ENCODE results near the gene TTLL11.
"Not testable (repeated sequence)": the region's sequence is repeated elsewhere in the genome, so short reads cannot be mapped to it uniquely, and the experiment has no call there.

TTLL11 gene

DNA sequence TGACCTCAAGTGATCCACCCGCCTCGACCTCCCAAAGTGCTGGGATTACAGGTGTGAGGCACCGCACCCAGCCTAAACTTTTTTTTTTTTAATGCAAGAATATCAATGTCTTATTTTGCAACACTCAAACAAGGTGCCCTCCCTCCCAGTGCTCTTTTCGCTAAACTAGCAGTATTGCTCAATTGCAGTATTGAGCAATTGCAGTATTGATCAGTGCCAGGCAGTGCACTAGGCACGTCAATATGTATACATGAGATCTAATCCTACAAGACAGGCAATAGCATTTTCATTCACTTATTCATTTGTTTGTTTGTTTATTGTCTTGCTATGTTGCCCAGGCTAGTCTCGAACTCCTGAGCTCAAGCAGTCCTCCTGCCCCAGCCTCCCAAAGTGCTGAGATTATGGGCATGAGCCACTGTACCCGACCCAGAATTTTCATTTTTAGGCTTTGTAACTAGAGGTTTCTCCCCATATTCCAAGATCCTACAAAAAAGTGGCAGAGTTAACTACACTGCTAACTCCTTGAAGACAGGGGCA lies 94.5 kb downstream of the TTLL11 start:
- no peak for DNase-seq

DNA sequence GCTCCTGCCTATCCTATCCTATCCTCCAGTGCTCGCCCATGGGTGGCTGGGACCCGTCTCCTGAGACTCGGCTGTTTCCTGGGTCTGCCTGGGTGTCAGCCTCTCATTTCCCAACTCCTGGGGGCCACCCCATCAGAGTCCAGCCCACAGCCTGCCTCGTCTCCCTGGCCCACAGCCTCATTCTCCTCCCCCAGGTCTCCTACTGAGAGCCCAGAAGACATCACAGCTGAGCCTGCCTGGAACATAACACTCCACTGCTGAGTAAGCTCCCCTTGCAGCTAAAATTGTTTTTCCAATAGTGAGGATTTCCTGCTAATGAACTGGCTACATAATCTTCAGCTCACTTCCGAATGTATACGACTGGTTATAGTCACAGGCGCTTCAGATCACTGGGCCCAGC lies 95.3 kb downstream of the TTLL11 start:
- DNase-seq = no peak

DNA sequence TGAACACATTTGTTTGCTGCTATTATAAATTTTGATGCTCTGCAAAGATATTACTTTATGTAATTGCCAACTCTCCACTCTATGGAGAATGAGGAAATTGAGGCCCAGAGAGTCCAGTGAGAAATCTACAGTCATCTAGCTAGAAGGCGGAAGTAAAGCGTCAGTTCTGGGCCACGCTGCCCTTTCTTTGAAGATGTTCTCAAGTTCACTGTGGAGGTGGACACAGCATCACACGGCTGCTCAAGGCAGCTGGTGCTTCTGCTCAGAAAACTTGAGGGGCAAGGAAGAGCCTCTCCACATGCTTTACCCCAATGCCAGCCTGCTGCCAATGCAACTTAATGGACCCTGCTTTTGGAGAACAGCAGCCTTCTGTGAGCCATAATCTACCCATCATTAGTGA lies 96.3 kb downstream of the TTLL11 start:
- DNase-seq = no peak

DNA sequence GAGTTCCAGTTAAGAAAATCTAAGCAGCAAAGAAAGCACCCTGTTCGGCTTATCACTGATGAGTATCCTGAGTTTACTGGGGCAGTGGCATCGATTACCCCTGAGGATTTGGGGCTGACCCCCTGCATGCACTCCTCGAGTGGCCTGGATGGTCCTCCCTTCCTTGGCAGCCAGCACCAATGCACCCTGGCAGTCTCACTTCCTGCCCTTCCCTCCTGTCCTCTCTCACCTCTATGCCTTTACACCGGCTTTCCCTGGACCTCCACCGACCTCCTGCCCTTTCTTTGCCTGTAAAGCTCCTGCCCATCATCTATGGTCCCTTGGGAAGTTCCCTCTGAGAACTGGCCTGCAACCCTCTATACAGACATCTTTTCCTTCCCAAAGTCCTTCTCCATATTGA lies 97.1 kb downstream of the TTLL11 start:
- DNase-seq = no peak

DNA sequence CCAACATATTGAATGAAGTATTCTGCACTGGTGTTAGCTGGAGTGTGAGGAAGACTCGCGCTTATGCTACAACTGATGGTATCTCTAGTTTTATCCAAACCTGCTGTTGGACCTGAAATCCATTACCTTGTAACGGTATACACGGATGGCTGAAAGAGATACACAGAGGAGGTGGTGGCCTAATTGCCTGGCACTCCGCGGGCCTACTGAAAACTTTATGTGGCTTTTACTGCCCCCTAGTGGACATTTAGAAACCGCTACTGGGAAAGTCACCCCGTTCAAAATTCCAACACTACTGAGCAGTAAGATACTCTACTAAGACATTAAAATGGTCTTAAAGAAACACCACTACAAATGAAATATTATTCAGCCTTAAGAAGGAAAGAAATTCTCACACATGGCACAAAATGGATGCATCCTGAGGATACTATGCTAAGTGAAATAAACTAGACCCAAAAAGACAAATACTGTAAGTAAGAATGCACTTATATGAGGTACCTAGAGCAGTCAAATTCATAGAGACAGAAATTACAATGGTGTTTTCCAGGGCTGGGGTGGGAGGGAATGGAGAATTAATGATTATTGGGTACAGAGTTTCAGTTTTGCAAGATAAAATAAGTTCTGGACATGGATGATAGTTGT lies 100.4 kb downstream of the TTLL11 start:
- DNase-seq = peak; percentile 71

DNA sequence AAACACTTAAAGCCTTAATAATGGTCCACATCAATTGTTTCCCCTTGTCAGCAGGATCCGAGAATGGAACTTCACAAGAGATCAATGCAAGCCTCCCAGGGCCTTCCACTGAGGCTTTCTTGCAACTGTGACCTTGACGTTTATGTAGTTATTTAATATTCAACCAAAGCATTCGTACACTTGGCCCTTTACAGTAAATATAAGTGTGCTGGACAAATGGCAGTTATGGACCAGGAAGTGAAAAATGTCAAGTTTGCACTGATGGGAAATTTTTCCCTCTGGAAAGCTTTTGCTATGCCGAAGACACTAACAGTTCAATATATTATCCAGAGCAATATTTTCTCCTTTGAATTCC lies 101.8 kb downstream of the TTLL11 start:
- no peak for DNase-seq

GRCh38 chr9:121990600-121991306 lies 102.4 kb downstream of the TTLL11 start:
- no peak for DNase-seq

GRCh38 chr9:121989010-121989409 lies 104.1 kb downstream of the TTLL11 start:
- no peak for DNase-seq

DNA sequence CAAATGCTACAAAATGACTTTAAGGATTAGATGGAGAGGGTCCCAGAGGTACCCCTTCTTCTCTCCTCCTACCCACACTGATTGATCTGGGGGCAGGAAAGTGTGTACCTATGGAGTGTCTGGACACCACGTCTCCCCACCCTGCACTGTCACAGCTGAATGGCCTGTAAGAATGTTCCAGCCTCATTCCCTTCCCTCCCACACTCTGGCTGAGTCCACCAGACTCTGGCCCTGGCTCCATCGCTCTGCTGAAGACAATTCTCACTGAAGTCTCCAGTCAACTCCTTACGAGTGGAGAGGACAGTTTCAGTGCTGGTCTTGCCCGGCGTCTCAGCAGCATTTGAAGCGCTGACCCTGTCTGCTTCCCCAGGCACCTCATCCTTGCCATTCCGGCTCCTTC lies 105.8 kb downstream of the TTLL11 start:
- DNase-seq = no peak

DNA sequence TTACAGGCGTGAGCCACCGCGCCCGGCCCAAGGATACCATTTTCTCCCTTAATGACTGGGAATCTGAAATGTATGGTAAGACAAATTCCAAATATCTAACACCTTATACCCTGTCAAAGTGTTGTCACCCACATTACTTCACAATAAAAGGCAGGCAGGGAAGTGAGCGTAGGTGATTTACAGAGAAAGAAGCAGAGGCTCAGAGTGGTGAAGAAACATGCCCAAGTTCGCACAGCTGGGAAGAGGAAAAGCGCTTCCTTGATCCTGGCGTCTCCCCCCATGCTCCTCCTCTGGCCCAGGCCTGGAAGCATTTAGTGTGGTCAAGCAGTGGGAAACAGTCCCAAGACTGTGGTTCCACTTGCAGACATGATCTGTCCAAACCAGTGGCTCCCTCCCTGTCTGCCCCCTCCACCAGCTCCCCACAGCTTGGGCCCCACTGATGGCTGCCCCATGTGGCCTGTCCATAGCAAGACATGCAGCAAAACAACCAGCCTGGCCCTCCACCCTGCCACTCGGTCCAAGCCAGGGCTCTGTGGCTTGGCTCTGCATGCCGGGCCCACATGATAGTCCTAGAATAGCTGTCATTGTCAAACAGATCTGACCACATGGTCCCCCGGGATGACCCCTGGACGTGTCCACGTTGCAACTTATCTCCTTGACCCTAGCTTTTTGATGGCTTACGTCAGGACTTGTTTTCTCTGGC lies 107.2 kb downstream of the TTLL11 start:
- no peak for DNase-seq

DNA sequence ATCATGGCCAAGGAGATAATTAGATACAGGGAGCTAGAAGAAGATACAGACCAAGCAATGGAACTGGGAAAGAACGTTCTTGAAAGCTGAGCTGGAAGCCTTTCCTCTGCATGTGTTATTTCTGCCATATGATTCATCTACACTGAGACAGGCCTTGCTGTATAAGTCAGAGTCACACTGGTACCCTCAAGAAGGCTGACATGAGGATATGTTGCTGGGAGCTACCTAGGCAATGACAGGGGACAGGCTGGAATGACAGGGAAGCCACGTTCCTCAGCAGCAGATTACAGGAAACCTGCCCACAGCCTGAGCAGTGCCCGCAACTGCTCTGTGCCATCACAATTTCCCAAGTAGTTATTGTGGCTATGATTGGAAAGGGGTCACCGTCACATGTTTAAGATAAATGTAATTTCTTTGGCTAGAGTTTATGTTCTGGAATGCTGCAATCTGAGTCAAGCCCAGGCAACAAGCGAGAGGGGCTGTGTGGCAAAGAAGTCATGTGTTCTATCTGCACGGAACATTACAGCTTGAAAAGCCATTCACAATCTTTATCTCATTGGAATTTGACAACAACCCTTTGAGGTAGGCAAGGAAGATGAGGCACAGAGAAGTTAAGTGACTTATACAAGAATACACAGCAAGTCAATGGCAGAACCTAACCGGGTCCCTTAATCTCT lies 108.2 kb downstream of the TTLL11 start:
- DNase-seq = no peak

DNA sequence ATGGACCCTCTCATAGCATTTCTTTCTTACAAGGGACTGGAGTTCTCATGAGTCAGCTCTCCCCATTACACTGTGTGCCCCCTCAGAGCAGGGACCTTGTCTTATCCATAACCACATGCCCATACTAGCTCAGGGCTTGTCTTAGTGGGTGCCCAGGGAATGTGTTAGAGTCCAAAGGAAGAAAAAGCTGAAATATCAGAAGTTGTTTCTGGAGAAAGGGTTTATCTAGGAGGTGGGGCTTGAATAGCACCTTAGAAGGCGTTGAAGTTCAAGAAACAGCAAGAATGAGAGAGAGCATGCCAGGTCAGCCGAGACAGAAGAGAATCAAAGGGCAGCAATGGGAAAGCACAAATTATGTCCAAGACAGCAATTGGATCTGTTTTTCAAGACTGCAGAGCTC lies 109.4 kb downstream of the TTLL11 start:
- DNase-seq = no peak

- no peak for DNase-seq
Measured at GRCh38 chr9:121981118-121981883, 111.8 kb downstream of the TTLL11 start.

DNA sequence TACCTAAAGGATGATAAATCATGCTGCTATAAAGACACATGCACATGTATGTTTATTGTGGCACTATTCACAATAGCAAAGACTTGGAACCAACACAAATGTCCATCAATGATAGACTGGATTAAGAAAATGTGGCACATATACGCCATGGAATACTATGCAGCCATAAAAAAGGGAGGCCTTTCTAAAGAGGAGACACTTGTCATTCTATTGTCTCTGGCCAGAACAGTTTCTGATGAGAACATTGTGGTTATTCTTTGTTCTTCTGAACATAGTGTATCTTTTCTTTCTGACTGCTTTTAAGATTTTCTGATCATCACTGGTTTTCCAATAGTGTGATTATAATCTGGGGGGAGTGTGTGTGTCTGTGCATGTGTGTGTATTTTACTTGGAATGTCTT lies 112.4 kb downstream of the TTLL11 start:
- DNase-seq = not testable (repeated sequence)

DNA sequence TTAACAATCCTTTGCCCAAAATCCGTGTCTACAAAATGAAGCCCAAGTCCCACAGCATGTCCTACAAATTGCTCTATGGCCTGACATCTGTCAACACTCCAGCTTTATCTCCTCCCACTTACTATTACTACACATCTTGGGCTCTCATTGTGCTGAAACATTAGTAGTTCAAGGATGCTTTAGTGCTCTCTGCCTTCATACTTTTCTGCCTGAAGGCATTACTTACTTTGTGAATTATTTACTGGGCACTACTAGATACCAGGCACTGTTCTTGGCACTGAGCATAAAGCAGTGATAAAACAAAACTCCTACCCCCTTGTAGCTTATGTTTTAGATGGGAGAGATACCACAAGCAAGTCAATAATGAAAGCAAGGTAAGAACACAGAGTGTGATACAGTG lies 113.4 kb downstream of the TTLL11 start:
- no peak for DNase-seq

GRCh38 chr9:121976751-121977150 lies 116.4 kb downstream of the TTLL11 start:
- no peak for DNase-seq

DNA sequence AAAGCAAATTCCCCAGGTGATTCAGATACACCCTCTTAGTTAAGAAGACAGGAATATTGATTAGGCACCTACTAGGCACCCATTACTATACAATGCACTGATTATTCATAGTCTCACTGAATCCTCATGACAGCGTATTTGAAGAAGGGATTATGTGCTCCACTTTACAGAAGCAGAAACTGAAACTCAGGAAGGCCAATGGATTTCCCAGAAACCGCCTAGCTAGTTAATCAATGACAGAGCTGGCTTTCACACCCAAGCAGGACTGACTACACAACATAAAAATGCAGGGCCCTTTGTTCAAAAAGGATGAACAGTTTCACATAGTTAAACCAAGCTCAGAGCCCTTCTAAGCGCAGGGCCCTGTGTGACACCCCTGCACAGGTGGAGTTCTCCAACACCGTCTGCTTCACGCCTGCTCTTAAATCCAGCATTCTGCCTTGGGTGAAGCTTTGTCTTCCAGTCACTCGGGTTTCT lies 117.3 kb downstream of the TTLL11 start:
- DNase-seq = no peak

- DNase-seq = no peak
Measured at GRCh38 chr9:121974421-121974820, 118.7 kb downstream of the TTLL11 start.

DNA sequence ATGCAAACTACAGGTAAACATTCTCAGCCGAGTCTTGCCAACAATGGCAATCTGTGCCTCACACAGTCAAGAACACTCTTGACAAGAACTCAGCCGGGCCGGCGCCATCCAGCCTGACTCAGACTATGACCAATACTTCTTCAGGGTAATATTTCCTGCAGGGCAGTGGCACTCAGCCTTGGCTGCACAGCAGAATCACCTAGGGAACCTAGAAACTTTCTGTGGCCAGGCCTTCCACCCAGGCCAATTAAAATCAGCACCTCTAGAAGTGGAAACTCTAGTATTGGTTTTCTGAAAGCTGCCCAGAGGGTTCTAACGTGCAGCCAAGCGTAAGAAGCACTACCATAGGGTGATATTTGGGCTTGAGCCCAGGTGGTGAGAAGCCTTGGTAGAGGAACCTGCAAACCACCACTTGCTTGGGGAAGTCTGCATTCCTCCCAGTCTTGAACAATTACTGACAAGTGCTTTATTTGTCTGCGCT lies 120.6 kb downstream of the TTLL11 start:
- no peak for DNase-seq

DNA sequence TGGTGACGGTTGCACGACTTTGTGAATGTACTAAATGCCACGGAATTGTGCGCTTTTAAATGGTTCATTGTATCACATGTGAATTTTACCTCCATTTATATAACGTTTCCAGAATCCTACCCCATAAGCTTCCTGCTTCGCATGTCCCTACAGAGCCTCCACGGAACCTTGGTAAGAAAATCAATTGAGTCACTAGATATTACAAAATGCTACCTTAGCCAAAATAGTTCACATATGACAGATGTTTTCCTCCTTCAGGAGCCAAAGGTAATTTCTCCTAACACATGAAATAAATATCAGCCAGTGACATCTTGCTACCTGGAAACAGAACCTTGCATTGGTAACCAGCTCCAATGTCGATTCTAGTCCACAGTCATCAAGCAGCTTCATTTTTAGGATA lies 125.1 kb downstream of the TTLL11 start:
- DNase-seq = no peak

GRCh38 chr9:121966706-121967105 lies 126.4 kb downstream of the TTLL11 start:
- no peak for DNase-seq

DNA sequence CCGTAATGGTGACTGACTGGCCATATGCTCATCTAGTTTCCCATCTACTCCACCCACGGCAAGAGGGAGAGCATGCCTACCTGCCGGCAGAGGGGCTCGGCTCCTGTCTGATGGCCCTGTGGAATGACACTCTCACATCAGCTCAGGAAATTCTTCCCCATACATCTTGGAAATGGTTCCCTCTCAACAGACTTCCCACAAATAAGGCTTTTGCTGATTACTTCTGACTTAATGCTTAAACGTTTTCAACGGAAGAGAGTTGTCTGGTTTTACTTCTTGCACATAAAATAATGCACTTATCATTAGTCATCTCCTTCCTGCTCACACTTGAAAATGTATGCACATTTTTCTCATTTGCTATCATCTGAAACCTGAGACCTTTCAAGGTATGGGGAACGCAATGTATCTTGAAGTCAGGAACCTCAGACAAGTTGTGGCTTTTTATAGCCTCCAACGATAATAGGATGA lies 129.5 kb downstream of the TTLL11 start:
- DNase-seq = no peak

Measured in activated CD4-positive, alpha-beta T cell treated with anti-CD3 and anti-CD28 coated beads, Interleukin-2, Interleukin-6, amounts not matched to agents 100 ng/mL and 50 ng/mL, durations not matched to agents 16 hours and 8 hours (primary cell).